CD1c-positive myeloid dendritic cell (primary cell): Measurements from ENCODE around the gene ARSB.

Source experiments
- DNase-seq: peaks from one replicate; pipeline ENCODE4 v3.0.0-alpha.2; 2016; ENCODE audit errors: extremely low spot score

ARSB gene

DNA sequence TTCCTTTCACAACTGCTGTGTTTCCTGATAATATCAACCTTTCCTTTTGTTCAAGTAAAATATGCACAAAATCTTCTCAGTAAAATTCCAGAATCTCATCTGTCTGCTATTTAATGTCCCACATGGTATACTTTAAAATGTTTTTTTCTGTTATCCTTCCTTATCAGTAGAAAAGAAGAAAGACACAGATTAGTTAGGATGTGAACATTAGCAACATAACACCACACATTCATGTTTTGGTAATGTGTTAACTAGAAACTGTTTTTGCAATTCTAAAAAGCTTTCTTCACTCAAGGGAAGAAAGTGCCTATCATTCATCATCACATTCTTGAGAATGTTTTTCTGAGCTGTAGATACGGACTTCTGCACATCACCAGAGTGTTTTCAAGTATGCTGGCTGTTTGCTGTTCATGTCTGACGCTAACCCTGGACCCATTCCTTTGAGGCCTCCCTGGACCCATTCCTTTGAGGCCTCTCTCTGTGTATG lies 10.5 kb upstream of the ARSB start:
- no peak for DNase-seq

DNA sequence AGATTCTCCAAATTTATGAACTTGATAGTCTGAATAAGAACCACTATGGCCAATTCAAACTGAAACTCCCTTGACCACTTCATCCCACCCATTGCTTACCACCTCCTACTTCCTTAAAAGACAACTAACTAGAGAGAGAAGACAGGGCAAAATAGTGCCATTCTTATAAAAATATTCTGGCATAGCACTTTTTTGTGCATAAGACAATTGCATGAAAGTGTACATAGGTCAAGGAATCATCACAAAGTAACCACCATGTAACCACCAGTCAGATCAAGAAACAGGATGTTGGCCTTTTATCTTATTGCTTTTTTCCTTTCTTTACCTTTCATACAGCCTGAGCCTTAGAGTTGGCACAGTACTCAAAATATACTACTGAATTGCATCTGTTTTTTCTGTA lies 8.1 kb upstream of the ARSB start:
- DNase-seq = peak; percentile 54

DNA sequence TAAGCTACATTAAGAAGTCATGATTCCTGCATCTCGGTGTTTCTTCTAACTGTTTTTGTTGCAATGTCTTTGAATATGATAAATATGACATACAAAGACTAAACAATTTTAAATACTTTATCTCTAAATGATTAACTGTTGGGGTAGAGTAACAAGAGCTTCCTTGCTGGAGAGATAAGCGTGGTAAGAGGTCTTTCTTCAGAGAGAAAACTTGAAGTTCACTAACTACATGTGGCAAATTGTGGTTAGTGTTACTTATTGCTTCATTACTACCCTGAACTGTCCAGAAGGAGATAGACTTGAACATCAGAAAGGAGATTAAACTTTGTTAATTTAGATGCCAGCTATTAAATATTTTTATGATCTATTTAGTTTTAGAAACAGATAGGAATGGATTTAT lies 7.0 kb upstream of the ARSB start:
- DNase-seq = no peak

DNA sequence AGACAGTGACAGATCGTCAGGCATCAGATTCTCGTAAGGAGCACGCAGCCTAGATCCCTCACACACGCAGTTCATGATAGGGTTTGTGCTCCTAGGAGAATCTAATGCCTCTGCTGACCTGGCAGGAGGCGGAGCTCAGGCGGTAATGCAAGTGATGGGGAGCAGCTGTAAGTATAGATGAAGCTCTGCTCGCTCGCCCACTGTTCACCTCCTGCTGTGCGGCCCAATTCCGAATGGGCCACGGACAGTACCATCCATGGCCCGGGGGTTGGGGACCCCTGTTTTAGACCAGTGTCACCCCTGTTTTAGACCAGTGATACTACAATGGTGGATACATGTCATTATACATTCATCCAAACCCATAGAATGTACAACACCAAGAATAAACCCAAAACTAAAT lies 4.0 kb upstream of the ARSB start:
- no peak for DNase-seq

DNA sequence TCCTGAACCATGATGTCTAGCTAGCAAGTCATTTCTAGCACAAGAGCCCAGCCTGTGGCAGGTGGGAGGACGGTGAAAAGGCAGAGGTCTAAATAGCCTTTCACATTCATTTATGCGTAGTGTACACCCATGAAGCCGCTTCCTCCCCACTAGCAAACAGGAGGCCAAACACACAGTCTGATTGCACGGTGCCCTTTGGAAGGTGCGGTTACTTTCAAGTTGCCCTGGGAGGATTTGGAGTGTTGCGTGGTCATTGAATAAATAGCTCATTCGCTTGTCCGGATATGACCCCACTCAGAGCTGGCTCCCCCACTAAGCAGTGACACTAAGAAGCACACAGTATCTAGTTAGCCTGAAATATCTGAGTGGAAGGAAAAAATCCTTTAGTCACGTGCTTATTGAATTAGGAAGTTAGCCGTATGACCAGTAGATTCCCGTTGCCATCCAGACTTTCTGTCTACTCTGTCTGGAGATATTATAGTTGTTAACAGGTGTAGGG lies 664 bp upstream of the ARSB start:
- DNase-seq = peak; percentile 61

DNA sequence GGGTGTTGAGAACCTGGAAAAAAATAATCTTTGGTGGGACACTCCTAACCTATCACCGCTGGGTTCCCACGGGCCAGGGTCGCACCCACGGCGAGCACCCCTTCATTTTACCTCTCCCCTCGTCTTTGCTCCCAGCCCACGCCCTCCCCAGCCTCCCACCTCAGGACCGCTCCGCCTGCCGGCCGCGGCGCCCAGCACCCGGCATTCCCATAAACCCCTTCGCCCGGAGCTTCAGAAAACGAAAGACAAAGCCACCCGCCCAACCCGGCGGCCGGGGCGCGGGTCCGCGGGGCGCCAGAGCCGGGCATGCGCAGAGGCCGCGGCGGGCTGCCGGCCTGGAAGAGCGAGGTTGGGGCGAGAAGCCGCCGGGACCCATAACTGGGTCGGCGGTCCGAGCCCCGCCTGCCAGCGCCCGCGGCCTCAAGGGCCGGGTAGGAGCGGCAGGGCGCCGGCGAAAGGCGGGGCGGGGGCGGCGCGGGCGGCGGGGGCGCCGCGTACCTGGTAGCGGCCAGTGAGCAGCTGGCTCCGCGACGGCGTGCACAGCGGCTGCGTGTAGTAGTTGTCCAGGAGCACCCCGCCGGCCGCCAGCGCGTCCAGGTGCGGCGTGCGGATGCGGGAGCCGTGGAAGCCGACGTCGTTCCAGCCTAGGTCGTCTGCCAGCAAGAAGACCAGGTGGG lies 533 bp downstream of the ARSB start:
- DNase-seq = peak; percentile 80

DNA sequence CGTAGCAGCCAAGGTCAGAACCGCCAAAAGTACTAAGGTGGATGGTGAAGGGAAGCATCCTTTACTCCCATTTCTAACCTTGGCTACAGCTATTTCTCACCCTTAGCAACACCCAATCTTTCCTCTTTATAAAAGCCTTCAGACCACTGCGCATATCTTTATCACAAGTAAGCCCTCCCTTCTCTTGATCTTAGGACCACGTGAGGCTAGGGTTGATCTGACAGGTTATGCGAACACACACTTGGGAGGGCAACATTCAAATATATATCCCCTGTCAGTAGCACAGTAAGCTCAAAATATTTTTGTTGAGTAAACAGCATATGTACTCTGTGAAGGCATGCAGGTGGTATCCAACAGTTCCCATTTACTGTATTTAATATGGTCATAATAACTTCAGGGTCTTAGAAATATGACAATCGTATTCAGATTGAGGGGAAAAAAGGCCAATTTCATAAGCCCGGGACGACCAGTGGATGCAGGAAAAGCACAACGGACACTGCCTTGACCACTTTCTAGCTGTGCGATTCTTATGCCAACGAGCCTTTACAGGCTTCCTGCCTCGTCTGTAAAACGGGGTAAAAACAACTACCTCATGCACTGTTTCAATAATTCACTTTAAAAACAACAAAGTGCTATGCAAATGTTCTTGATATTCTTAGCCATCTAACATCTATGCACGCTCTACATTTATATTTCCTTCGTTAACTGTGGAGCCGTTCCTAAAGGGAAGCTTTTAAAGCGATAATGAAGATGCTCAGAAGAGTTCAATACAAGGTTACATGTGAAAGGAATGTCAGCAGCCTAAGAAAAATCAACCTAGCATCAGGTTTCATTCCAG lies 1.3 kb downstream of the ARSB start:
- DNase-seq = no peak

DNA sequence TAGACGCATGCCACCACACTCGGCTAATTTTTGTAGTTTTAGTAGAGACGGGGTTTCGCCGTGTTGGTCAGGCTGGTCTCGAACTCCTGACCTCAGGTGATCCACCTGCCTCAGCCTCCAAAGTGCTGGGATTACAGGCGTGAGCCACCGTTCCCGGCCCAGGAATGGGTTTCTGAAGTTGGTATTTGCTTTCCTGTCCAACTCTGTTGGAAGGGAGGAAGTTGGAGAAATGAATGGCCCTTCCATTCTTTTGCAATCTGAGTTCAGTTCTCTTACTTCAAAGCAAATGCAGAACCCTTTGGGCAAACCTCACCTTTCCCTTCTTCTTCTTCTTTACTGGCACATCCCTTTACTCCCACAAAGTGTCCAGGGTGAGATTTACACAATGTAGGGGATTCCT lies 1.9 kb downstream of the ARSB start:
- peak; percentile 42 for DNase-seq

DNA sequence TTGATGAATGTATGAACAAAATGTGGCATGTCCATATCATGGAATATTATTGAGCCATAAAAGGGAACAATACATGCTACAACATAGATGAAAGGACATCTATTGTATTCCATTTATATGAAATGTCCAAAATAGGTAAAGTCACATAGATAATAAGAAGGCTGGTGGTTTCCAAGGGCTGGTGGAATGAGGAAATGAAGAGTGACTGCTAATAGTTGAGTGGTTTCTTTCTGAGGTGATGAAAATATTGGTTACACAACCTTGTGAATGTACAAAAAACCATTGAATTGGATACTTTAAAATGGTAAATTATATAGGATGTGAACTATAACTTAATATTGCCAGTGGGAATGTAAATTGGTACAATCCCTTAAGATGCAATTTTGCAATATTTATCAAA lies 5.2 kb downstream of the ARSB start:
- DNase-seq = peak; percentile 36

DNA sequence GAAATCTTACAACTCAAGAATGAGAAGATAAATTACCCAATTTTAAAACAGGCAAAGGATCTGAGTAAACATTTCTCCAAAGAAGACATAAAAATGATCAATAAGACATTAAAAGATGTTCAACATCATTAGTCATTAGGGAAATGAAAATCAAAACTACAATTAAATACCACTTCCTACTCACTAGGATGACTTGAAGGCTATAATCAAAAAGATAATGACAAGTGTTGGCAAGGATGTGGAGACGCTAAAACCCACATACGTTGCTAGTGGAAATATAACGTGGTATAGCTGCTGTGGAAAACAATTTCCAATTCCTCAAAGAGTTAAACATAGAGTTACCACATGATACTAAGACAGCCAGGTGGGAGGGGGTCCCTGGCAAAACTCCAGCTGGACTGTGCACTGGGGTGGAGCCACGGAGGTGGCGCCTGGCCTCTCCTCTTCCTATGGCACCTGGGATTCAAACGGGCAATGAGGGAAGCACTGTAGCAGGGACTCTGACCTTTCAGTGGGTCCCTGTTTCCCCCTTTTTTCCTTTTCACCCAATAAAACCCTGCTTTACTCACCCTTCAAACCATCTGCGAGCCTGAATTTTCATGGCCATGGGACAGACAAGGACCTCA lies 5.9 kb downstream of the ARSB start:
- no peak for DNase-seq

DNA sequence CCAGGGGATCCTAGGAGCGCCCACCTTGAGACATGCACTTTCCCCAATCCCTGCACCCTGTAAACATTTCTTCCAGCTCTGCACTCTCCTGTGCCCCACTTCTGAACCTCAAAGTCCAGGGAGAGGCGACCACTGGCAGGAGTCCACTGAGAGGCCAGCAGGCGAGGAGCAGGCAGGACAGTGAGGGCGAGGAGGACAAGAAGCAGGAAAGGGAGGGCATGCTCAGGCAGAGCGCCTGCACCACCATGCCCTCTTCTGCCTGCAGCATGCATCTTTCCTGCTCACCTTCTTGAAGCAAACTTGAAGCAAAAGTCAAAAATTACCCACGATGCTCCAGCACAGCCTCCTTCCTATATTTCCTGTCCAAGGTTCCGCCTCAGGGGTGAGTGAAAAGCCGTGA lies 10.1 kb downstream of the ARSB start:
- DNase-seq = no peak

DNA sequence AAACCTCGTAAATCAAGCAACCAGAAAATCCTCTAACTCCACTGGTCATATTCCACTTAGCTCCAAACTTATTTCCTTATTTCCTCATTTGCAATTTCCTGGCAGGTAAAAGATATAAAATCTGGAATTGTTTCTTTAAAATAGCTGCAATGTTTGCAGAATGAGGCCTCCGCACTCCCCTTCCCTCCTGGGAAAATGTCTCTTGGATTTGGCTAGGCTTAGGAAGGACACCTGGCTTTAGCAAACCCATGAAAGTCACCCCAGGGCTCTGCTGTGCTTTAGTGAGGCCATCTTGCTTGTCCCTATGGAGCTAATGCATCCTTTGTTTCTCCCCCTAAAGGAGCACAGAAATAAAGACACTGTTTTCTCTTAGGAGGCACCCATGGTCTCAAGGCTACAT lies 10.5 kb downstream of the ARSB start:
- DNase-seq = no peak

DNA sequence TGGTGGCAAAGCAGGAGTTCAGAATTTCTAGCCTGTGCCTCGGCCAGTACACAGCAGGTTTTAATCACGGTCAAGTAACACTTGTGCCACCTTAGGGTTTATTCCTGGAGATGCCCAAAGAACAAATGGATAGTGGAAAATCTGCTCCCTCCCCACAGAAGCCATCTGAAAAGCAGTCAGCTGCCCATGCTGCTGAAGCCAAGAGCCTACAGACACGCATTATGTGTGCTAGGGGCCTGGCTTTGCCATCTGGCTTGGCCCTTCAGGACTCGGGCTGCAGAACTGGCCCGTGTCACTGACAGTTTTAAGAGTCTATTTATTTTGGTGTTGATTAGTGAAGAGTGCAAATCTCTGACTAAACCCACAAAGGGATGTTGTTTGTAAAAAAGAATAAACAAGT lies 11.1 kb downstream of the ARSB start:
- no peak for DNase-seq

DNA sequence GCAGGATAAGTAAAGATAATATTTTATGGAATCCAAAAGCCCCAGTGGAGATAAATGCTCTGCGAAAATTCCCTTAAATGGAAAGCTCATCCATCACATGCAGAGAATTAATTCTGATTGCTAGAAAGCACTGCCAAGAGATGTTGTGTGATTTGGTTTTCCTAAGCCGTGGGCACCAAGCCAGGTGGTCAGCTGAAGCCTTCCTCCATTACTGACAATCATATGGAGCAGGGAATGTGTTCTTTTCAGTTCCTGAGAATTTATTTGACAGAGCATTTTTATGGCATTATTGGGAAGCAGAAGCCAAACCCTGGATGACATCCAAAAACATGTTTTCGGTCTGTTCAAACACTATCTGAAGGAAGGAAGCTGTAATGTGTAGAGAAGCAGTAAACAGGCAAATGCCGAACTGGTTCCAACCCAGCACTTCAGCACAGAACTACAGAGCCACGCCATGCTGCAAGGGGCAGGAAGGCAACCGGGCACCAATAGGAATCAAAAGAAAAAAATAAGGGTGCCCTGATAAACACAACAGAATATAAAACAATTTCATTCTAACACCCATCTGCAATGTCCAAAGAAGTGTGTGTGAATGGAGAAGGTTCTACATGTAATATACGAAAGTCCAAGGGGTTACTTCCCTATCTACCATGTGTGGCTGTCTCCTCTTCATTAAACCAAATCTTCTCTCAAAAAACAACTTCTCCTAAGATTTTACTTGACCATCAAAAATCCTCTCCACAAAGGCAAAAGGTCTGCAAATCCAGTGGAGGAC lies 12.3 kb downstream of the ARSB start:
- DNase-seq = peak; percentile 18

DNA sequence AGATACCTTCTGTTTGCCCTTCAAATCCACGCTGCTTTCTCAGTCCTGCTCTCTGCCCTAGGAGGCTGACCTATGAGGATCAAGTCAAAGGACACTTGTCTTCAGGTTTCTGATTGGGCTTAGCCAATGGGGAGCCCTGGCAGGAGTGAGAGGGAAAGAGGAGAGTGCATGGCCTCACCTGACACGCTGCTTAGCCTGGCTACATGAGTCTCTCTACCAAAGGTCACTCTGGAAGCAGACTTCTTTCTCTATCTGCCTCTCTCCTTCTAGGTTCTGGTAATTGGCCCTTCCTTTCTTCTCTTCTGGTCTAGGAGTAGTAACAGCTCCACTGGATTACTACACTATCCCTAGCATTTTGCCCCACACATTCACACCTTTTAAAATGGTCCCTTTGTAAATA lies 13.1 kb downstream of the ARSB start:
- no peak for DNase-seq

DNA sequence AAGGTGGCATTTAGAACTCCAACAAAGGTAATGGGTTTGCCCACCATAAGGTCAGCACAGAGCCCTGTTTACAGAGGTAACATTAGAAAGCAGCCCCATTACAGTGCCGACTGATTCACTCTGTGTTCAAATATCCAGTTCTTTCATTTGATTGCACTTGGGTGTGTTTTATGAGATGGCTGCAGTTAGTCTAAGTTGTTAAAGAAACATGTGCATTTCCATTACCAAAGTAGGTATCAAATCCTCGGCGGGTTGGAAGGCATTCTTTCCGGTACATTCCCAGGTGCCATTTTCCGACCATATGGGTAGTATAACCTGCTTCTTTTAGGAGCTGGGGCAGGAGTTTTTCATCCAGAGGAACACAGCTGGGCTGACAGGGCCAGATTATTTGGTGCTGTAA lies 16.3 kb downstream of the ARSB start:
- DNase-seq = no peak

DNA sequence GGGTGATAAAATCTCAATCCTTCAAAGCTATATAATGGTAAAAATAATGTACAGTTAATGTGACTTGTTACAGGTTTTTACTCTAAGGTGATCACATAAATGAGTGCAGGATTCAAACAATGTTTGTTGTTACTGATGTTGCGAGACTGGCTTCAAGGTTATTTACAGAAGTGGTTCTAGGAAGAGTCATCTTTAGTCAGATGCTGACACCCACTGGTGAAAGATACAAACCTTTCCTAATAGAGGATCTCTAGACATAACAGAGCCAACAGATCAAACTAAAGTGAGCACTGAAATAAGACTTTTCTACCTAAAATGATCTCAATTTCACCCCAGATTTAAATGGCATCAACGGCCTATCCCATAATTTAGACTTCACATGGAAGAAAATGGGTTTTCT lies 20.2 kb downstream of the ARSB start:
- peak; percentile 57 for DNase-seq

DNA sequence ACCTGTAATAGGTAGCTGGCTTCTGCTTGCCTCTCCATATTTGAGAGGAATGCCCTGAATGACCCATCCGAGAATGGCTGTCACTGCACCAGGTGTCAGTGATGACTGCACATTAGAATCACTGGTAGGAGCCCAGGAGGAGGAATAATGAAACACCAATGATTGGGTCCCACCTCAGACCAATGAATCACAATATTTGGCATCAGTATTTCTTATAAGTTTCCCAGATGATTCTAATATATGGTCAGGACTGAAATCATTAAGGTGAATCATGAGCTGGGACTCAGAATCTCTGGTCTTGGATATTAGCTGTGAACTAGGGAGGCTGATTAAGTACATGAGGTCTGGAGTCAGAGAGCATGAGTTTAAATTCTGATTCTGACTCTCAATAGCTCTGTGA lies 23.4 kb downstream of the ARSB start:
- no peak for DNase-seq

DNA sequence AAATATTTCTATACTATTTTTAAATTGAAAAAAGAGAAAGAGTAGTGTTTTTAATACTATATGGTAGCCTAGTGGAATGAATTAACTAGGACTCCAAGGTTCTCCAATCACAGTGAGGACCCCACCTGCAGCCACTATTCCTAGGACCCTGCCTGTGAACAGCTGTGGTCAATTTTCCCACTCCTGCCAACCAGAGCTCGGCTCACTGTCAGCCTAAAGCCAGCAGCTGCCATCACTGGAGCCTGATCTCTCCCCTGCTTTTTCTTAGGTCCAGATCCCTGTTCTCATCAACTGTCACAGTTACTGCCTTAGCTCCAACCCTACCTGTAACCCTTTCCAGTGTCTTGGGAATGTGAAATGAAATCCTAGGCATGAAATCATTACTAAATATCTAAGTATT lies 25.3 kb downstream of the ARSB start:
- no peak for DNase-seq

DNA sequence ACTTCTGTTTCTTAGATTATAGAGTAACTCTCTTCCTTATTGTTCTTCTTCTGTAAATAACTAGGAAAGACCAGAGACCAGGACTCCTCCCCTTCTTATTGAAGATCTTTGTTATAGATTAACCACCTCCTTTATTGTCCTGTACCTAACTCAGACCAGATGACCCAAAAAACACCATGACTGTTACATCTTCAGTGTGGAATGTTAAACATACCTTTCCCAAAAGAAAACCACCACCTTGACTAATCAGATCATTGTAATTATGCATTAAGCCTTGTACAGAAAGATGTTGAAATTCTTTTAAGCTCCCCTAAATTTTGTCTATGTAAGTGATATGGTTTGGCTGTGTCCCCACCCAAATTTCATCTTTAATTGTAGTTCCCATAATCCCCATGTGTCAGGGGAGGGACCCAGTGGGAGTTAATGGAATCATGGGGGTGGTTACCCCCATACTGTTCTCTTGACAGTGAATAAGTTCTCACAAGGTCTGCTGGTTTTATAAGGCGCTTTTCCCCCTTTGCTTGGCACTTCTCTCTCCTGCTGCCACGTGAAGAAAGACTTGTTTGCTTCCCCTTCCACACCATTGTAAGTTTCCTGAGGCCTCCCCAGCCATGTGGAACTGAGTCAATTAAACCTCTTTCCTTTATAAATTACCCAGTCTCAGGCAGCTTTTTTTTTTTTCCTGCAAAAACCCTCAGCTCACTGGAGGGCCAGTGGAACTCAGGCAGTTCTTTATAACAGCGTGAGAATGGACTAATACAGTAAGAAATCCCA lies 26.3 kb downstream of the ARSB start:
- no peak for DNase-seq

DNA sequence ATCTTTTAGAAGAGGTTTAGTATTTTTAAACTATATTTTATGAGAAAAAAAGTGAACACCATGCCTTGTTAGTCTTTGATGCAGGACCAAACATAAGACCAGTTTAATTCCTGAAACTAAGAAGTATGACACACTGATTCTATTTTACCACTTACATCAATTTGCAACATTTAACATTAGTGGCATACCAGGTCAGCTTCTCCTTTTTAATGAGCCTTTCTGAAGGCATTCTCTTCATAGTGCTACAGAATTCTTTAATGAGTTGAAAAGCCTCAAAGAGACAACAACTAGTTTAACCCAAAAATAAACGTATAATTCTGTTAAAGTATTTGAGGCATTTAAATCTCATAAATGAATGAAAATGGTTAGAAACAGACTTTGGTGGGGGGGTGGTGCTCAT lies 28.2 kb downstream of the ARSB start:
- no peak for DNase-seq
